Measurements from ENCODE around the gene AHCYL2. TPM values are rescaled to one million over a fixed set of nuclear protein-coding genes. Genes with fewer than 3 reads are reported as not detected.

The AHCYL2 gene
- total RNA-seq, 4 donors from 2014 or later, result 10.8 to 14.0 (median 13.7) TPM

GRCh38 chr7:129187681-129188371, 37.0 kb upstream of the AHCYL2 start:
- no peaks in the 10 kb centered on the region for H3K9me3 ChIP-seq
- no peaks in the 10 kb centered on the region for H3K36me3 ChIP-seq
- peak overlapping the region; percentile 59 to 90 (median 74) for H3K4me3 ChIP-seq
- H3K27me3 ChIP-seq, result peaks cover 0 to 16% (median 0%) of the 10 kb centered on the region in 4 donors
- DNase-seq, result no peak
- TF ChIP-seq CTCF (IDR thresholded peaks at IDR 0.05) (no peak), POLR2A (IDR thresholded peaks at IDR 0.05) (no peak)
- intact Hi-C loops (cut with DNase I), result no loop called here
- H3K27ac ChIP-seq, result peak overlapping the region in 3 of 4 donors; percentile 68 to 71 (median 71)
- WGBS, 2 donors, result 31 to 37% methylated on average over 11 to 12 of the region's 14 CpGs
- peaks cover 0 to 71% (median 37%) of the 10 kb centered on the region in 3 donors for H3K4me1 ChIP-seq

GRCh38 chr7:129188372-129188891, 36.4 kb upstream of the AHCYL2 start, which contains the start of gene SMO:
TSS of gene SMO (plus strand) at chr7:129188633. CDS start at chr7:129189152, 519 bp downstream.
- no peak for DNase-seq
- peak within 1 kb of the TSS; percentile 59 to 90 (median 74) for H3K4me3 ChIP-seq
- H3K36me3 ChIP-seq, result no peaks in the 10 kb centered on the region
- TF ChIP-seq POLR2A (IDR thresholded peaks at IDR 0.05) (no peak), CTCF (IDR thresholded peaks at IDR 0.05) (no peak)
- peak within 1 kb of the TSS; percentile 47 to 71 (median 70) for H3K27ac ChIP-seq
- intact Hi-C loops (cut with DNase I), result no loop called here
- 4% methylated on average over 4 of the region's 48 CpGs; no CpG with 5 or more reads in 1 of the 2 donors for WGBS, 2 donors
- H3K27me3 ChIP-seq, result peaks cover 0 to 16% (median 0%) of the 10 kb centered on the region in 4 donors
- no peaks in the 10 kb centered on the region for H3K9me3 ChIP-seq
- peaks cover 0 to 71% (median 37%) of the 10 kb centered on the region in 3 donors for H3K4me1 ChIP-seq

- no peaks in the 10 kb centered on the region for H3K36me3 ChIP-seq
- peaks cover 0 to 16% (median 0%) of the 10 kb centered on the region in 4 donors for H3K27me3 ChIP-seq
- intact Hi-C loops (cut with DNase I), result no loop called here
- no peaks in the 10 kb centered on the region for H3K9me3 ChIP-seq
- peak overlapping the region; percentile 59 to 90 (median 74) for H3K4me3 ChIP-seq
- WGBS, 2 donors, result 6% methylated on average over 3 to 5 of the region's 83 CpGs
- H3K4me1 ChIP-seq, result peaks cover 0 to 70% (median 37%) of the 10 kb centered on the region in 3 donors
- peak overlapping the region; percentile 47 to 71 (median 70) for H3K27ac ChIP-seq
- DNase-seq, result no peak
- TF ChIP-seq CTCF (IDR thresholded peaks at IDR 0.05), result no peak
- no peak for TF ChIP-seq POLR2A (IDR thresholded peaks at IDR 0.05)
These were observed 35.8 kb upstream of the AHCYL2 start for GRCh38 chr7:129188892-129189660.

GRCh38 chr7:129189661-129190310, 35.0 kb upstream of the AHCYL2 start:
- peaks cover 0 to 63% (median 32%) of the 10 kb centered on the region in 3 donors for H3K4me1 ChIP-seq
- intact Hi-C loops (cut with DNase I), result no loop called here
- TF ChIP-seq CTCF (IDR thresholded peaks at IDR 0.05) (no peak), POLR2A (IDR thresholded peaks at IDR 0.05) (no peak)
- peak overlapping the region in 1 of 4 donors; percentile 68 for H3K27ac ChIP-seq
- WGBS, 2 donors, result 30 to 34% methylated on average over 13 of the region's 13 CpGs
- H3K4me3 ChIP-seq, result peak overlapping the region; percentile 59 to 90 (median 74)
- peaks cover 0 to 16% (median 0%) of the 10 kb centered on the region in 4 donors for H3K27me3 ChIP-seq
- no peaks in the 10 kb centered on the region for H3K9me3 ChIP-seq
- no peak for DNase-seq
- H3K36me3 ChIP-seq, result no peaks in the 10 kb centered on the region
